HepG2 (cell line): ENCODE measurements around the gene SYP. TPM values are rescaled to one million over a fixed set of nuclear protein-coding genes. Genes with fewer than 3 reads are reported as not detected.

Experiments used
- ATAC-seq: fragments of 200-7000 bp; cut with Tn5 transposase; 3 replicates; pipeline ENCODE4 v1.9.1; 2020; ENCODE audit warnings: mild to moderate bottlenecking, moderate library complexity
- BruUV-seq: library from RNA; stranded (reverse); fragments of 400-500 nt; replicated peaks from 2 replicates; lab custom pipeline; 2021; lab: Mats Ljungman, UMichigan
- CTCF ChIA-PET: fragments of 300-600 bp; formaldehyde crosslinking; extraction: SDS; loops from one replicate; lab custom pipeline; 2021; ENCODE audit warnings: low total read pairs, inconsistent platforms, low intra/inter-chr PET ratio; lab: Yijun Ruan, JAX
- POLR2A ChIA-PET: fragments of 350-600 bp; sonication (Branson Sonifier 250); formaldehyde crosslinking; loops from one replicate; lab custom pipeline; 2020; ENCODE audit warnings: antibody characterized with exemption, inconsistent platforms; lab: Yijun Ruan, JAX
- DNase-seq: peaks from one replicate; pipeline ENCODE4 v3.0.0-alpha.2; 2015; ENCODE audit warnings: low spot score
- FAIRE-seq: peaks from 3 replicates; lab custom pipeline; 2011; peaks lifted over from hg19 to GRCh38; lab: Jason Lieb, UNC
- H2AFZ ChIP-seq: one replicate; pipeline ENCODE4 v1.6.1; 2011; ENCODE audit warnings: low read length, inconsistent platforms
- H3K27ac ChIP-seq: fragments of 300-600 bp; 3 replicates; pipeline ENCODE4 v1.8.0; 2011; ENCODE audit warnings: mixed run types, mild to moderate bottlenecking, mixed read lengths, low read length, inconsistent platforms; ENCODE audit not compliant: insufficient read depth; ENCODE audit errors: extremely low read length
- H3K27me3 ChIP-seq, 2 experiments: fragments of 200-600 bp in 1 of 2; 2 replicates in 1 of 2; 3 replicates in 1 of 2; pipeline versions ENCODE4 v1.6.0 to v1.8.0; 2011; ENCODE audit warnings: low read length in 2 of 2, mild to moderate bottlenecking in 2 of 2, moderate library complexity in 2 of 2, inconsistent platforms in 1 of 2; ENCODE audit not compliant: insufficient read depth in 2 of 2, control insufficient read depth in 1 of 2
- H3K36me3 ChIP-seq, 2 experiments: fragments of 200-600 bp in 1 of 2; replicated peaks in 1 of 2; 2 replicates in 1 of 2; 3 replicates in 1 of 2; pipeline versions ENCODE4 v1.5.1 to v1.8.0; 2011; ENCODE audit warnings: low read length in 2 of 2, inconsistent platforms in 1 of 2; ENCODE audit not compliant: insufficient read depth in 2 of 2, control insufficient read depth in 1 of 2
- H3K4me1 ChIP-seq: 2 replicates; pipeline ENCODE4 v1.5.1; 2012; ENCODE audit warnings: low read length, inconsistent platforms; ENCODE audit not compliant: insufficient read depth
- H3K4me2 ChIP-seq: 2 replicates; pipeline ENCODE4 v1.6.0; 2011; ENCODE audit warnings: low read depth, low read length, inconsistent platforms
- H3K4me3 ChIP-seq, 3 experiments: fragments of 200-600 bp in 1 of 3; sonication (generic), shearing (Covaris generic) in 1 of 3; replicated peaks in 1 of 3; 2 replicates each; pipeline ENCODE4 v1.5.1; 2011 to 2016; ENCODE audit warnings: low read length in 3 of 3, inconsistent platforms in 2 of 3, low read depth in 2 of 3, mild to moderate bottlenecking in 2 of 3, control low read depth in 1 of 3, mixed read lengths in 1 of 3; ENCODE audit not compliant: insufficient read depth in 1 of 3
- H3K79me2 ChIP-seq: one replicate; pipeline ENCODE4 v1.6.1; 2011; ENCODE audit warnings: low read length, inconsistent platforms; ENCODE audit not compliant: insufficient read depth
- H3K9ac ChIP-seq: 2 replicates; pipeline ENCODE4 v1.6.0; 2011; ENCODE audit warnings: mild to moderate bottlenecking, low read depth, low read length, inconsistent platforms; ENCODE audit not compliant: insufficient read depth
- H3K9me3 ChIP-seq: 2 replicates; pipeline ENCODE4 v1.5.1; 2012; ENCODE audit warnings: mild to moderate bottlenecking, low read length
- H4K20me1 ChIP-seq: 2 replicates; pipeline ENCODE4 v1.6.0; 2011; ENCODE audit warnings: inconsistent platforms, mild to moderate bottlenecking, low read length, moderate library complexity; ENCODE audit not compliant: insufficient read depth
- ADNP ChIP-seq: sonication (generic); formaldehyde crosslinking; IDR thresholded peaks from 2 replicates; pipeline ENCODE4 v1.4.0; 2020; ENCODE audit warnings: missing genetic modification reagents
- ATF2 ChIP-seq: sonication (generic); formaldehyde crosslinking; IDR thresholded peaks from 2 replicates; pipeline ENCODE4 v1.4.0; 2020; ENCODE audit warnings: missing genetic modification reagents
- CAMTA2 ChIP-seq: sonication (generic); formaldehyde crosslinking; IDR thresholded peaks from 2 replicates; pipeline ENCODE4 v1.4.0; 2020; ENCODE audit warnings: mild to moderate bottlenecking, missing genetic modification reagents, borderline replicate concordance
- CENPT ChIP-seq: sonication (generic); formaldehyde crosslinking; IDR thresholded peaks from 2 replicates; pipeline ENCODE4 v1.8.0; 2022; ENCODE audit warnings: low read depth, mild to moderate bottlenecking, moderate library complexity, missing genetic modification reagents
- ETV5 ChIP-seq: IDR thresholded peaks from 2 replicates; pipeline ENCODE4 v1.6.1; 2018; ENCODE audit warnings: missing biosample characterization, missing genetic modification reagents, inconsistent platforms, borderline replicate concordance
- FOXK1 ChIP-seq: sonication (generic); formaldehyde crosslinking; IDR thresholded peaks from 2 replicates; pipeline ENCODE4 v1.4.0; 2020; ENCODE audit warnings: low read depth, missing genetic modification reagents, borderline replicate concordance
- GFI1 ChIP-seq: sonication (generic); formaldehyde crosslinking; IDR thresholded peaks from 2 replicates; pipeline ENCODE4 v1.5.0; 2020; ENCODE audit warnings: missing genetic modification reagents, mild to moderate bottlenecking, borderline replicate concordance
- HDAC1 ChIP-seq: sonication (generic); formaldehyde crosslinking; IDR thresholded peaks from 2 replicates; pipeline ENCODE4 v1.5.1; 2020; ENCODE audit warnings: mild to moderate bottlenecking, missing genetic modification reagents
- NR2F1 ChIP-seq, 2 experiments: fragments of 450-650 bp in 1 of 2; formaldehyde crosslinking in 1 of 2; IDR thresholded peaks; 2 replicates each; pipeline versions ENCODE4 v1.5.0 to v1.6.1; 2016 to 2020; ENCODE audit warnings: mild to moderate bottlenecking in 1 of 2, missing compliant biosample characterization in 1 of 2, missing genetic modification reagents in 1 of 2, moderate library complexity in 1 of 2
- SOX5 ChIP-seq: IDR thresholded peaks from 2 replicates; pipeline ENCODE4 v1.6.1; 2016; ENCODE audit warnings: borderline replicate concordance
- TEAD2 ChIP-seq: sonication (generic); formaldehyde crosslinking; IDR thresholded peaks from 2 replicates; pipeline ENCODE4 v1.9.0; 2021; ENCODE audit warnings: missing genetic modification reagents
- TFDP2 ChIP-seq: sonication (generic); formaldehyde crosslinking; IDR thresholded peaks from 2 replicates; pipeline ENCODE4 v1.4.0; 2020; ENCODE audit warnings: missing genetic modification reagents
- ZBTB26 ChIP-seq: IDR thresholded peaks from 2 replicates; pipeline ENCODE4 v1.6.1; 2016; ENCODE audit warnings: missing compliant biosample characterization, missing genetic modification reagents, borderline replicate concordance
- ZMAT3 ChIP-seq: sonication (generic); formaldehyde crosslinking; conservative IDR thresholded peaks from 2 replicates; pipeline ENCODE4 v1.7.0; 2021; ENCODE audit warnings: missing genetic modification reagents
- ZNF335 ChIP-seq: sonication (generic); formaldehyde crosslinking; IDR thresholded peaks from 2 replicates; pipeline ENCODE4 v1.4.0; 2020; ENCODE audit warnings: missing genetic modification reagents
- ZNF709 ChIP-seq: sonication (generic); formaldehyde crosslinking; IDR thresholded peaks from 2 replicates; pipeline ENCODE4 v1.5.0; 2020; ENCODE audit warnings: mild to moderate bottlenecking, missing genetic modification reagents
- WGBS: methylation state at CpG from one replicate; pipeline ENCODE4 v1.1.6; 2017; ENCODE audit warnings: low lambda C conversion rate; 5-methylcytosine and 5-hydroxymethylcytosine counted together
- in situ Hi-C: cut with HindIII; loops from 2 replicates; pipeline ENCODE4 v1.10.0; 2017; ENCODE audit warnings: low pct_unique_long_range_greater_than_20kb; ENCODE audit not compliant: extremely low pct_ligation_motif_present
- intact Hi-C: fragments of 100-400 bp; cut with micrococcal nuclease; formaldehyde crosslinking; loops from one replicate; pipeline ENCODE4 v1.10.0; 2022; ENCODE audit not compliant: unreplicated experiment
- polyA plus RNA-seq, 8 experiments: library from polyadenylated mRNA; depleted of rRNA in 3 of 8; stranded (reverse) in 7 of 8; unstranded in 1 of 8; fragments of >200 nt; fragmentation: Illumina TruSeq in 4 of 8; extraction: Trizol in 4 of 8; gene quantifications; 2 replicates each; pipeline versions ENCODE4 v1.2.1 to v1.2.3, GENCODE V29; 2011 to 2016; ENCODE audit warnings: low read depth in 4 of 8, missing spikeins in 1 of 8, mixed read lengths in 1 of 8; ENCODE audit not compliant: insufficient read depth in 1 of 8
- total RNA-seq, 5 experiments: library from RNA; depleted of rRNA; stranded (reverse); fragments of >200 nt; fragmentation: Illumina TruSeq; extraction: Trizol; gene quantifications; 2 replicates each; pipeline ENCODE4 v1.2.3, GENCODE V29; 2016; ENCODE audit warnings: low read depth in 1 of 5

The SYP gene
- total and polyA plus RNA-seq, 2 of the 13 experiments (the other 11 are each of a cell fraction or from before 2014, with no cell fraction given) = 2.0 to 2.5 TPM

- ATAC-seq = no peak
- Histone ChIP-seq H3K4me3 (no peak within 1 kb of the TSS), H3K27ac (no peak within 1 kb of the TSS), H3K4me1 (peaks cover 15% of the 10 kb centered on the region; the same call in 1 of the 2 replicates), H3K9ac (no peak within 1 kb of the TSS), H3K79me2 (no peaks in the 10 kb centered on the region), H3K9me3 (no peaks in the 10 kb centered on the region), H3K4me2 (no peak within 1 kb of the TSS), H3K36me3 (no peaks in the 10 kb centered on the region), H4K20me1 (no peaks in the 10 kb centered on the region), H3K27me3 (no peaks in the 10 kb centered on the region), H2AFZ (no peak within 1 kb of the TSS)
- CTCF ChIA-PET = no interaction called here
- POLR2A ChIA-PET = no interaction called here
- TF ChIP-seq ZMAT3 (CRISPR knock-in tag) = no peak
- no peak for TF ChIP-seq CAMTA2 (CRISPR knock-in tag)
- TF ChIP-seq ETV5 (CRISPR knock-in tag) = no peak
- no peak for TF ChIP-seq ZNF335 (CRISPR knock-in tag)
- no peak for TF ChIP-seq NR2F1 (CRISPR knock-in tag; IDR thresholded peaks at IDR 0.05)
- no peak for TF ChIP-seq ADNP (CRISPR knock-in tag)
- intact Hi-C loops (no loop called here), in situ Hi-C loops (no loop called here)
- DNase-seq = no peak
- 51% methylated on average over 9 of the region's 9 CpGs for WGBS
- no peak for FAIRE-seq
- no TSS peak for BruUV-seq
Measured at GRCh38 chrX:49233176-49233575, 33.2 kb upstream of the SYP start, which contains the start of gene CACNA1F. CACNA1F (minus strand) TSS chrX:49233340; CDS start chrX:49233309, 31 bp downstream.

GRCh38 chrX:49232525-49232924 lies 32.5 kb upstream of the SYP start:
- BruUV-seq = no TSS peak
- H3K4me1 ChIP-seq = peaks cover 13% of the 10 kb centered on the region; the same call in 1 of the 2 replicates
- FAIRE-seq = no peak
- H3K9me3 ChIP-seq = no peaks in the 10 kb centered on the region
- intact Hi-C loops = no loop called here
- H3K4me3 ChIP-seq = no peak overlapping the region
- no peak for ATAC-seq
- no peak overlapping the region for H3K4me2 ChIP-seq
- DNase-seq = no peak
- no peak overlapping the region for H3K9ac ChIP-seq
- no peaks in the 10 kb centered on the region for H3K27me3 ChIP-seq
- POLR2A ChIA-PET = no interaction called here
- in situ Hi-C loops = no loop called here
- no peak overlapping the region for H3K27ac ChIP-seq
- H2AFZ ChIP-seq = no peak overlapping the region
- WGBS = 3% methylated on average over 2 of the region's 2 CpGs
- CTCF ChIA-PET = no interaction called here
- no peaks in the 10 kb centered on the region for H3K36me3 ChIP-seq
- no peaks in the 10 kb centered on the region for H4K20me1 ChIP-seq
- H3K79me2 ChIP-seq = no peaks in the 10 kb centered on the region
- TF ChIP-seq TEAD2 (CRISPR knock-in tag) (no peak), ZBTB26 (CRISPR knock-in tag) (no peak), SOX5 (CRISPR knock-in tag) (no peak), TFDP2 (CRISPR knock-in tag) (no peak), ZNF709 (CRISPR knock-in tag) (no peak), CENPT (CRISPR knock-in tag) (no peak), GFI1 (CRISPR knock-in tag) (no peak), FOXK1 (CRISPR knock-in tag) (no peak), ATF2 (CRISPR knock-in tag) (no peak), HDAC1 (no peak)
